Subcutaneous adipose tissue (tissue), 4 donors: ENCODE data around the gene EPS8. TPM values are rescaled to one million over a fixed set of nuclear protein-coding genes. Genes with fewer than 3 reads are reported as not detected.

Source experiments
- CTCF ChIP-seq: fragments of 450-650 bp; IDR thresholded peaks from one replicate; pipeline ENCODE4 v1.5.1; 2016; ENCODE audit warnings: low read depth, mild to moderate bottlenecking, control low read depth, antibody characterized with exemption, moderate library complexity
- total RNA-seq, 4 donors: library from RNA; depleted of rRNA; stranded (reverse); fragments of >200 nt; gene quantifications; one replicate each; pipeline ENCODE4 v1.1.0, GENCODE V29; 2016

EPS8 gene
- total RNA-seq, 4 donors from 2014 or later = 254 to 462 (median 288) TPM

DNA sequence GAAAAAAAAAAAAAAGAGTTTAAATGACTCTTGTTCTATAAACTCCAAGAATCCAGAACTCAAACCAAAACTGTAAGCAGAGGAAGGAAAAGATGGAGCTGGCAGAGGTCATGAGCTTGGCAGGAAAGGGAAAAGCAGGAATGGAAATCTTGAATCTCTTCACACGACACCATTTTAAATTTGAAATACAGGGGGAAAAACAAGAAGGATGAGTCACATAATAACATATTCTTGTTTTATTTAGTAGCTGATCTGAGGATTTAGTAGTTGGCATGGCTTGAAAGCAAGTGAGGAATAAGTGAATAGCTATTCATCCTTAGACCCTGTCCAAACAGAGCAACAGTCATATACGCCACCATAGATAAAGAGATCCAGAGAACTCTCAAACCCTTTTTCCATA, 35.0 kb downstream of the EPS8 start:
- no peak for TF ChIP-seq CTCF

GRCh38 chr12:15752785-15753184, 36.4 kb downstream of the EPS8 start:
- no peak for TF ChIP-seq CTCF

- TF ChIP-seq CTCF = no peak
Observed at GRCh38 chr12:15751741-15752140, 37.4 kb downstream of the EPS8 start.

- no peak for TF ChIP-seq CTCF
Observed at GRCh38 chr12:15749937-15750336, 39.3 kb downstream of the EPS8 start.

GRCh38 chr12:15741082-15741481, 48.1 kb downstream of the EPS8 start:
- no peak for TF ChIP-seq CTCF

DNA sequence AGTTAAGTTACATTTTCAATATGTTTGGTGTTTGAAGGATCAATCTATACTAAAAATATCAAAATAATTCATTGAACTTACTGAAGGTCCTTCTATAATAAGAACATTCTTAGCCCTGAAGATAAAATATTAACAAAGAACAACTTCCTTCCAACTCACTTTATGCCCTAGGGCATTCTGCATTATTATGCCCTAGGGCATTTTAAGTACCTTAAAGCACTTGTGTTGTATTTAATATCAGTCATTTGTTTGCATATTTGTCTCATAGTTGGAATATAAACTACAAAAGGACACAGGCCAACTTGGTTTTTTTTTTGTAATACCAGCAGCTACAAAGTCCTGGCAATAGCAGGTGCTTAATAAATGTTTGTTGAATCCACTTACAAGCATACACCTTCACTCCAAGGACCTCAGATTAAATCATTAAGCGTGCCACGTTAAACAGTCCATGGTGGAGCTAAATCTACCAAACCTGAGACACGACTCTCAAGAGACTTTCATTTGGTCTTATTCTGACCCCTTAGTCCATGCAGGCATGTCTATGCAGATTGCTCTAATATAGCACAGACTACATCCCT, 50.7 kb downstream of the EPS8 start:
- no peak for TF ChIP-seq CTCF

DNA sequence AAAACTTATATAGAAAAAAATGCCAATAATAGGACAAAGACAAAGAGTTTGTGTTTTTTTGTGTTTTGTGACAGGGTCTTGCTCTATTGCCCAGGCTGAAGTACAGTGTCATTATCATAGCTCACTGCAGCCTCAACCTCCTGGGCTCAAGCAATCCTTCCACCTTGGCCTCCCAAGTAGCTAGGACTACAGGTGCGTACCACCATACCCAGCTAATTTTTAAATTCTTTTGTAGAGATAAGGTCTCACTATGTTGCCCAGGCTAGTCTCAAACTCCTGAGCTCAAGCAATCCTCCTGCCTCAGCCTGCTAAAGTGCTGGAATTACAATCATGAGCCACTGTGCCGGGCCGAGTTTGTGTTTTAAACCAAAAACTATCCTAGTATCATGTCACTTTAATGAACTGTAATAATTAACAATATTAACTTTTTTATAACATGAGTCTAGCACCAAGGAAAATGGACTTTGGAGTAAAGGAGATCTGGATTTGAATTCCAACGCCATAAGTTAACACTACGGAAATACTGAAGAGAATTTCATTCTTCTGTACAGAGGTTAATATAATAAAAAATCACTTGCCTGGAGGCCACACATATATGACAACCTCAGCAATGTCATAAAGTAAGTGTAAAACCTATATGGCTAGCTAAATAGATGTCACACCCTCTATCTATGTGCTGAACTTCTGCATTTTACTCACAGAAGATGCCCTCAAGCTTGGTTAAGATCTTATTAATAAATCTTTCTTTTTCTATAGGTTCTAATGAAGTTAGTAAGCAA, 53.2 kb downstream of the EPS8 start:
- no peak for TF ChIP-seq CTCF
